Fibroblast of lung (primary cell): ENCODE data around the gene MYL10. TPM values are rescaled to one million over a fixed set of nuclear protein-coding genes. Genes with fewer than 3 reads are reported as not detected.

Experiments
- DNase-seq, 2 donors: peaks; one replicate each; pipeline versions ENCODE4 v3.0.0 to v3.0.0-alpha.2; 2010; ENCODE audit warnings: low read depth in 2 of 2
- H2AFZ ChIP-seq: 2 replicates; pipeline ENCODE4 v1.5.1; 2012; ENCODE audit warnings: low read length, control low read depth, inconsistent platforms
- H3K27ac ChIP-seq: 2 replicates; pipeline ENCODE4 v1.5.1; 2011; ENCODE audit warnings: low read length, control low read depth; ENCODE audit not compliant: insufficient read depth
- H3K27me3 ChIP-seq: 2 replicates; pipeline ENCODE4 v1.5.1; 2011; ENCODE audit warnings: mild to moderate bottlenecking, low read length; ENCODE audit not compliant: control insufficient read depth, insufficient read depth
- H3K36me3 ChIP-seq: 2 replicates; pipeline ENCODE4 v1.5.1; 2011; ENCODE audit warnings: low read length; ENCODE audit not compliant: control insufficient read depth, insufficient read depth
- H3K4me1 ChIP-seq: 2 replicates; pipeline ENCODE4 v1.5.1; 2011; ENCODE audit warnings: low read length; ENCODE audit not compliant: control insufficient read depth, insufficient read depth; ENCODE audit errors: extremely low read depth
- H3K4me2 ChIP-seq: 2 replicates; pipeline ENCODE4 v1.5.1; 2011; ENCODE audit warnings: low read length, control low read depth; ENCODE audit not compliant: insufficient read depth; ENCODE audit errors: extremely low read depth
- H3K4me3 ChIP-seq, 4 experiments: fragments of 200-600 bp in 1 of 4; sonication (generic) in 1 of 4; replicated peaks in 1 of 4; 2 replicates each; pipeline ENCODE4 v1.5.1; 2011 to 2016; ENCODE audit warnings: low read length in 4 of 4, low read depth in 3 of 4, mild to moderate bottlenecking in 3 of 4, control low read depth in 2 of 4, inconsistent platforms in 1 of 4, mixed read lengths in 1 of 4; ENCODE audit not compliant: insufficient read depth in 1 of 4; ENCODE audit errors: control extremely low read depth in 1 of 4
- H3K79me2 ChIP-seq: 2 replicates; pipeline ENCODE4 v1.5.1; 2012; ENCODE audit warnings: mild to moderate bottlenecking, low read length, inconsistent platforms; ENCODE audit not compliant: control insufficient read depth, insufficient read depth
- H3K9ac ChIP-seq: 2 replicates; pipeline ENCODE4 v1.5.1; 2011; ENCODE audit warnings: mild to moderate bottlenecking, low read length, control low read depth; ENCODE audit not compliant: insufficient read depth
- H3K9me3 ChIP-seq: 2 replicates; pipeline ENCODE4 v1.5.1; 2012; ENCODE audit warnings: low read depth, low read length; ENCODE audit not compliant: control insufficient read depth, insufficient read depth
- H4K20me1 ChIP-seq: 2 replicates; pipeline ENCODE4 v1.5.1; 2011; ENCODE audit warnings: low read length; ENCODE audit not compliant: control insufficient read depth, insufficient read depth; ENCODE audit errors: extremely low read depth
- EZH2 ChIP-seq: IDR thresholded peaks from 2 replicates; pipeline ENCODE4 v1.5.1; 2012; ENCODE audit warnings: low read length, control low read depth, mild to moderate bottlenecking; ENCODE audit errors: missing control alignments
- polyA plus RNA-seq, 2 donors: library from polyadenylated mRNA; depleted of rRNA in 1 of 2; stranded (reverse) in 1 of 2; unstranded in 1 of 2; fragments of >200 nt; gene quantifications; 2 replicates each; pipeline ENCODE4 v1.2.1, GENCODE V29; 2011 to 2012; ENCODE audit warnings: missing spikeins in 1 of 2
- total RNA-seq: library from RNA; depleted of rRNA; stranded (reverse); fragments of >200 nt; gene quantifications from 2 replicates; pipeline ENCODE4 v1.2.1, GENCODE V29; 2014
- TF ChIP-seq, protein P1 (sequence below), 2 donors: IDR thresholded peaks in 1 of 2; conservative IDR thresholded peaks in 1 of 2; 1 replicate in 1 of 2; 2 replicates in 1 of 2; pipeline ENCODE4 v1.5.1; 2011 to 2012; ENCODE audit warnings: low read length in 2 of 2, control low read depth in 1 of 2, inconsistent platforms in 1 of 2, low read depth in 1 of 2, mild to moderate bottlenecking in 1 of 2

MYL10 gene
- total and polyA plus RNA-seq, 2 donors (not counting 1 experiment from before 2014, with no cell fraction given): not detected

DNA sequence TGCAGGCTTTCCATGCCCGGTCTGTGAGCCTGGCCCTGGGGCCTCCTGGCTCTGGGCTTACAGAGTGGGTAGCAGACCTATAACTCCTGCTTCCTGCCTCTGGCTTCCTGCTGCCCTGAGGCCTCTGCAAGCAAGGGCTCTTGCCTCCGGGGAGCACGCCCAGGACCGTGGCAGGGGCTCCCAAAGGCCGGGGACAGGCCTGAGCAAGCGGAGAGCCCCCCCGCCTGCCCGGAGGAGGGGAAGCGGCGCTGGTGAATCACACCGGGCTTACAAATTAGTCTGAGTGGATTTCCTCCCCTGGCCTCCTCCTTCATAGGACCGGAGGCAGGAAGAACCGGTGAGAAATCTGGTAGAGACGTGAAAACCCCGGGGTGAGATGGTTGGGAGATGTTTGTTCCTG lies 1.5 kb upstream of the MYL10 start:
- no peak overlapping the region for H3K9ac ChIP-seq
- no peak overlapping the region for H3K4me3 ChIP-seq
- no peaks in the 10 kb centered on the region for H3K27me3 ChIP-seq
- H3K79me2 ChIP-seq: no peaks in the 10 kb centered on the region
- H4K20me1 ChIP-seq: no peaks in the 10 kb centered on the region
- H3K4me1 ChIP-seq: no peaks in the 10 kb centered on the region
- H3K36me3 ChIP-seq: no peaks in the 10 kb centered on the region
- no peak overlapping the region for H3K27ac ChIP-seq
- TF ChIP-seq, protein P1, sequence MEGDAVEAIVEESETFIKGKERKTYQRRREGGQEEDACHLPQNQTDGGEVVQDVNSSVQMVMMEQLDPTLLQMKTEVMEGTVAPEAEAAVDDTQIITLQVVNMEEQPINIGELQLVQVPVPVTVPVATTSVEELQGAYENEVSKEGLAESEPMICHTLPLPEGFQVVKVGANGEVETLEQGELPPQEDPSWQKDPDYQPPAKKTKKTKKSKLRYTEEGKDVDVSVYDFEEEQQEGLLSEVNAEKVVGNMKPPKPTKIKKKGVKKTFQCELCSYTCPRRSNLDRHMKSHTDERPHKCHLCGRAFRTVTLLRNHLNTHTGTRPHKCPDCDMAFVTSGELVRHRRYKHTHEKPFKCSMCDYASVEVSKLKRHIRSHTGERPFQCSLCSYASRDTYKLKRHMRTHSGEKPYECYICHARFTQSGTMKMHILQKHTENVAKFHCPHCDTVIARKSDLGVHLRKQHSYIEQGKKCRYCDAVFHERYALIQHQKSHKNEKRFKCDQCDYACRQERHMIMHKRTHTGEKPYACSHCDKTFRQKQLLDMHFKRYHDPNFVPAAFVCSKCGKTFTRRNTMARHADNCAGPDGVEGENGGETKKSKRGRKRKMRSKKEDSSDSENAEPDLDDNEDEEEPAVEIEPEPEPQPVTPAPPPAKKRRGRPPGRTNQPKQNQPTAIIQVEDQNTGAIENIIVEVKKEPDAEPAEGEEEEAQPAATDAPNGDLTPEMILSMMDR (conservative IDR thresholded peaks at IDR 0.05 in 1 of 2, IDR thresholded peaks at IDR 0.05 in 1 of 2; ENCODE audit: low read depth in 1 of 2, low read length in 2 of 2): no peak
- no peak for TF ChIP-seq EZH2
- H3K9me3 ChIP-seq: no peaks in the 10 kb centered on the region
- peak in 1 of 2 donors; percentile 67 for DNase-seq
- H2AFZ ChIP-seq: no peak overlapping the region
- no peak overlapping the region for H3K4me2 ChIP-seq

- Histone ChIP-seq H3K4me1 (no peaks in the 10 kb centered on the region), H3K36me3 (no peaks in the 10 kb centered on the region), H3K9ac (no peak overlapping the region), H2AFZ (no peak overlapping the region), H3K4me3 (no peak overlapping the region), H3K79me2 (no peaks in the 10 kb centered on the region), H3K27ac (no peak overlapping the region), H3K27me3 (no peaks in the 10 kb centered on the region), H4K20me1 (no peaks in the 10 kb centered on the region), H3K9me3 (no peaks in the 10 kb centered on the region), H3K4me2 (no peak overlapping the region)
- no peak for DNase-seq
- TF ChIP-seq, protein P1 (conservative IDR thresholded peaks at IDR 0.05 in 1 of 2, IDR thresholded peaks at IDR 0.05 in 1 of 2; ENCODE audit: low read depth in 1 of 2, low read length in 2 of 2): no peak
- TF ChIP-seq EZH2: no peak
These were observed 574 bp downstream of the MYL10 start for GRCh38 chr7:101628522-101628921.

GRCh38 chr7:101626758-101627157 lies 2.3 kb downstream of the MYL10 start:
- Histone ChIP-seq H3K9me3 (no peaks in the 10 kb centered on the region), H4K20me1 (no peaks in the 10 kb centered on the region), H3K9ac (no peak overlapping the region), H3K36me3 (no peaks in the 10 kb centered on the region), H3K4me3 (no peak overlapping the region), H3K79me2 (no peaks in the 10 kb centered on the region), H3K4me1 (no peaks in the 10 kb centered on the region), H2AFZ (no peak overlapping the region), H3K27me3 (no peaks in the 10 kb centered on the region), H3K27ac (no peak overlapping the region), H3K4me2 (no peak overlapping the region)
- DNase-seq: no peak
- TF ChIP-seq, protein P1 (conservative IDR thresholded peaks at IDR 0.05 in 1 of 2, IDR thresholded peaks at IDR 0.05 in 1 of 2; ENCODE audit: low read depth in 1 of 2, low read length in 2 of 2): no peak
- no peak for TF ChIP-seq EZH2
